OCI-LY1 (cell line): ENCODE results near the gene ZYX.

Source experiments
- H2AFZ ChIP-seq: fragments of 200-600 bp; sonication (generic), shearing (Covaris generic); 2 replicates; pipeline ENCODE4 v1.6.0; 2014; ENCODE audit warnings: antibody characterized with exemption, mild to moderate bottlenecking, low read length
- H3F3A ChIP-seq: fragments of 200-600 bp; sonication (generic), shearing (Covaris generic); 2 replicates; pipeline ENCODE4 v1.6.0; 2014; ENCODE audit warnings: mild to moderate bottlenecking, antibody characterized with exemption, low read length, moderate library complexity; ENCODE audit not compliant: insufficient read depth
- H3K27ac ChIP-seq: fragments of 200-600 bp; sonication (generic); 2 replicates; pipeline ENCODE4 v1.5.1; 2014; ENCODE audit warnings: low read length, mixed run types, mild to moderate bottlenecking, low read depth; ENCODE audit not compliant: poor library complexity, severe bottlenecking
- H3K27me3 ChIP-seq: fragments of 200-600 bp; sonication (generic); 2 replicates; pipeline ENCODE4 v1.6.0; 2014; ENCODE audit warnings: antibody characterized with exemption, mild to moderate bottlenecking, low read length, moderate library complexity; ENCODE audit not compliant: insufficient read depth
- H3K36me3 ChIP-seq: fragments of 200-600 bp; sonication (generic); 2 replicates; pipeline ENCODE4 v1.6.1; 2014; ENCODE audit warnings: mild to moderate bottlenecking, antibody characterized with exemption, low read length, moderate library complexity, mixed read lengths; ENCODE audit not compliant: insufficient read depth
- H3K4me1 ChIP-seq: fragments of 200-600 bp; sonication (generic); 2 replicates; pipeline ENCODE4 v1.5.1; 2014; ENCODE audit warnings: mild to moderate bottlenecking, low read length, moderate library complexity; ENCODE audit not compliant: insufficient read depth, severe bottlenecking
- H3K4me2 ChIP-seq: fragments of 200-600 bp; sonication (generic), shearing (Covaris generic); 2 replicates; pipeline ENCODE4 v1.6.1; 2014; ENCODE audit warnings: low read length
- H3K4me3 ChIP-seq: fragments of 200-600 bp; sonication (generic); 2 replicates; pipeline ENCODE4 v1.5.1; 2014; ENCODE audit warnings: low read length, low read depth, mild to moderate bottlenecking, mixed read lengths; ENCODE audit not compliant: poor library complexity, severe bottlenecking
- H3K79me2 ChIP-seq: fragments of 200-600 bp; shearing (Covaris generic); 2 replicates; pipeline ENCODE4 v1.6.1; 2016; ENCODE audit warnings: mixed run types, low read length, mixed read lengths; ENCODE audit not compliant: insufficient read depth
- H3K9ac ChIP-seq: fragments of 200-600 bp; sonication (generic), shearing (Covaris generic); 2 replicates; pipeline ENCODE4 v1.6.1; 2014; ENCODE audit warnings: mild to moderate bottlenecking, low read length, mixed read lengths
- H3K9me2 ChIP-seq: fragments of 200-600 bp; sonication (generic), shearing (Covaris generic); 2 replicates; pipeline ENCODE4 v1.6.1; 2014; ENCODE audit warnings: low read depth, mild to moderate bottlenecking, low read length, mixed read lengths
- H3K9me3 ChIP-seq: fragments of 200-600 bp; shearing (Covaris generic); 2 replicates; pipeline ENCODE4 v1.6.1; 2014; ENCODE audit warnings: low read length, mixed read lengths
- H4K20me1 ChIP-seq: fragments of 200-600 bp; sonication (generic), shearing (Covaris generic); 2 replicates; pipeline ENCODE4 v1.6.0; 2016; ENCODE audit warnings: mild to moderate bottlenecking, low read length; ENCODE audit not compliant: insufficient read depth
- CTCF ChIP-seq: fragments of 200-600 bp; sonication (generic), shearing (Covaris generic); IDR thresholded peaks from 2 replicates; pipeline ENCODE4 v1.5.1; 2017; ENCODE audit warnings: mild to moderate bottlenecking, antibody characterized with exemption, low read length, moderate library complexity, mixed read lengths
- EZH2 ChIP-seq: fragments of 200-600 bp; sonication (generic), shearing (Covaris generic); IDR thresholded peaks from 2 replicates; pipeline ENCODE4 v1.8.0; 2017; ENCODE audit warnings: borderline replicate concordance, mixed run types, mild to moderate bottlenecking, antibody characterized with exemption, low read length, moderate library complexity, mixed read lengths

Gene ZYX

GRCh38 chr7:143367972-143368371 lies 13.2 kb upstream of the ZYX start:
- Histone ChIP-seq H3K27ac (no peak overlapping the region), H3K9me3 (no peaks in the 10 kb centered on the region), H3K4me2 (no peak overlapping the region), H3K4me1 (no peaks in the 10 kb centered on the region), H3F3A (no peaks in the 10 kb centered on the region), H2AFZ (no peak overlapping the region), H4K20me1 (peaks cover 3% of the 10 kb centered on the region; the same call in 1 of the 2 replicates), H3K4me3 (no peak overlapping the region), H3K36me3 (no peaks in the 10 kb centered on the region), H3K9me2 (no peaks in the 10 kb centered on the region), H3K27me3 (peaks cover 16% of the 10 kb centered on the region), H3K79me2 (no peaks in the 10 kb centered on the region), H3K9ac (no peak overlapping the region)
- TF ChIP-seq EZH2 (no peak), CTCF (no peak)

GRCh38 chr7:143368387-143368786 lies 12.8 kb upstream of the ZYX start:
- TF ChIP-seq CTCF (no peak), EZH2 (no peak)
- H3F3A ChIP-seq: no peaks in the 10 kb centered on the region
- H4K20me1 ChIP-seq: peaks cover 3% of the 10 kb centered on the region; the same call in 1 of the 2 replicates
- H2AFZ ChIP-seq: no peak overlapping the region
- no peak overlapping the region for H3K4me3 ChIP-seq
- no peaks in the 10 kb centered on the region for H3K4me1 ChIP-seq
- H3K9ac ChIP-seq: no peak overlapping the region
- no peaks in the 10 kb centered on the region for H3K36me3 ChIP-seq
- no peaks in the 10 kb centered on the region for H3K9me2 ChIP-seq
- H3K27ac ChIP-seq: no peak overlapping the region
- H3K9me3 ChIP-seq: no peaks in the 10 kb centered on the region
- H3K27me3 ChIP-seq: peaks cover 16% of the 10 kb centered on the region
- no peaks in the 10 kb centered on the region for H3K79me2 ChIP-seq
- no peak overlapping the region for H3K4me2 ChIP-seq

- no peaks in the 10 kb centered on the region for H3F3A ChIP-seq
- H3K4me2 ChIP-seq: no peak overlapping the region
- H3K9me3 ChIP-seq: no peaks in the 10 kb centered on the region
- no peaks in the 10 kb centered on the region for H4K20me1 ChIP-seq
- H3K27ac ChIP-seq: no peak overlapping the region
- no peaks in the 10 kb centered on the region for H3K9me2 ChIP-seq
- no peaks in the 10 kb centered on the region for H3K4me1 ChIP-seq
- H2AFZ ChIP-seq: no peak overlapping the region
- no peak for TF ChIP-seq EZH2
- no peak for TF ChIP-seq CTCF
- no peak overlapping the region for H3K4me3 ChIP-seq
- no peak overlapping the region for H3K9ac ChIP-seq
- no peaks in the 10 kb centered on the region for H3K79me2 ChIP-seq
- no peaks in the 10 kb centered on the region for H3K36me3 ChIP-seq
- peaks cover 16% of the 10 kb centered on the region for H3K27me3 ChIP-seq
These were observed 11.2 kb upstream of the ZYX start for GRCh38 chr7:143369678-143370651.
